Keratinocyte (primary cell): ENCODE results near the gene SDR39U1. TPM values are rescaled to one million over a fixed set of nuclear protein-coding genes. Genes with fewer than 3 reads are reported as not detected.

ENCODE experiments used
- DNase-seq: peaks from one replicate; pipeline ENCODE4 v3.0.0-alpha.2; 2011; ENCODE audit warnings: low read depth, missing footprints, low spot score
- FAIRE-seq: peaks from 2 replicates; lab custom pipeline; 2011; peaks lifted over from hg19 to GRCh38; lab: Jason Lieb, UNC
- H2AFZ ChIP-seq: 2 replicates; pipeline ENCODE4 v1.6.0; 2012; ENCODE audit warnings: low read length, control low read depth, inconsistent platforms; ENCODE audit not compliant: control insufficient read depth
- H3K27ac ChIP-seq: 2 replicates; pipeline ENCODE4 v1.5.1; 2011; ENCODE audit warnings: low read length; ENCODE audit not compliant: control insufficient read depth, insufficient read depth
- H3K27me3 ChIP-seq: 3 replicates; pipeline ENCODE4 v1.6.0; 2011; ENCODE audit warnings: low read length; ENCODE audit not compliant: control insufficient read depth, insufficient read depth; ENCODE audit errors: extremely low read depth
- H3K36me3 ChIP-seq, 2 experiments: 2 replicates in 1 of 2; 3 replicates in 1 of 2; pipeline ENCODE4 v1.5.1; 2011; ENCODE audit warnings: low read length in 2 of 2, mild to moderate bottlenecking in 1 of 2; ENCODE audit not compliant: control insufficient read depth in 2 of 2, insufficient read depth in 2 of 2; ENCODE audit errors: extremely low read depth in 1 of 2
- H3K4me1 ChIP-seq: 3 replicates; pipeline ENCODE4 v1.5.1; 2011; ENCODE audit warnings: low read length; ENCODE audit not compliant: control insufficient read depth, insufficient read depth; ENCODE audit errors: extremely low read depth
- H3K4me2 ChIP-seq: 3 replicates; pipeline ENCODE4 v1.6.0; 2011; ENCODE audit warnings: low read depth, low read length; ENCODE audit not compliant: control insufficient read depth, insufficient read depth; ENCODE audit errors: extremely low read depth
- H3K4me3 ChIP-seq, 3 experiments: fragments of 200-600 bp in 1 of 3; sonication (generic) in 1 of 3; 2 replicates in 2 of 3; 3 replicates in 1 of 3; pipeline ENCODE4 v1.5.1; 2011 to 2016; ENCODE audit warnings: low read length in 3 of 3, mild to moderate bottlenecking in 3 of 3, control low read depth in 2 of 3, inconsistent platforms in 1 of 3, low read depth in 1 of 3, mixed read lengths in 1 of 3, mixed run types in 1 of 3, moderate library complexity in 1 of 3; ENCODE audit not compliant: control insufficient read depth in 2 of 3, insufficient read depth in 2 of 3; ENCODE audit errors: extremely low read depth in 1 of 3
- H3K79me2 ChIP-seq: 2 replicates; pipeline ENCODE4 v1.6.0; 2012; ENCODE audit warnings: low read length; ENCODE audit not compliant: control insufficient read depth, insufficient read depth
- H3K9ac ChIP-seq: 3 replicates; pipeline ENCODE4 v1.6.0; 2011; ENCODE audit warnings: low read length; ENCODE audit not compliant: control insufficient read depth, insufficient read depth; ENCODE audit errors: extremely low read depth
- H3K9me1 ChIP-seq: 3 replicates; pipeline ENCODE4 v1.6.0; 2011; ENCODE audit warnings: low read length; ENCODE audit not compliant: control insufficient read depth, insufficient read depth; ENCODE audit errors: extremely low read depth
- H3K9me3 ChIP-seq: 2 replicates; pipeline ENCODE4 v1.5.1; 2012; ENCODE audit warnings: low read depth, low read length; ENCODE audit not compliant: control insufficient read depth
- H4K20me1 ChIP-seq: 3 replicates; pipeline ENCODE4 v1.6.0; 2011; ENCODE audit warnings: low read length; ENCODE audit not compliant: control insufficient read depth, insufficient read depth; ENCODE audit errors: extremely low read depth
- CTCF ChIP-seq, 3 experiments: IDR thresholded peaks in 1 of 3; conservative IDR thresholded peaks in 1 of 3; optimal IDR thresholded peaks in 1 of 3; 2 replicates in 2 of 3; 3 replicates in 1 of 3; pipeline versions ENCODE3 to v1.5.1; 2011; ENCODE audit warnings: low read length in 3 of 3, mild to moderate bottlenecking in 3 of 3, moderate library complexity in 2 of 3, control low read depth in 1 of 3, inconsistent platforms in 1 of 3; ENCODE audit not compliant: insufficient read depth in 2 of 3; ENCODE audit errors: extremely low read depth in 1 of 3
- EZH2 ChIP-seq: IDR thresholded peaks from one replicate; pipeline ENCODE4 v1.6.1; 2012; ENCODE audit warnings: inconsistent platforms, mild to moderate bottlenecking, low read length, moderate library complexity
- dilution Hi-C: fragments of 300-500 bp; cut with MboI; formaldehyde crosslinking; loops from one replicate; pipeline ENCODE4 v1.7.0; 2020; ENCODE audit warnings: low sequenced_read_pairs; ENCODE audit not compliant: extremely low pct_ligation_motif_present
- polyA plus RNA-seq, 5 experiments: library from polyadenylated mRNA; depleted of rRNA in 3 of 5; stranded (reverse) in 3 of 5; stranded (forward) in 1 of 5; unstranded in 1 of 5; fragments of >200 nt; gene quantifications; 1 replicate in 1 of 5; 2 replicates in 3 of 5; 3 replicates in 1 of 5; pipeline versions ENCODE4 v1.2.1 to v1.2.3, GENCODE V29; 2011 to 2012; ENCODE audit warnings: missing spikeins in 2 of 5, low read depth in 1 of 5, low replicate concordance in 1 of 5

Gene SDR39U1
- polyA plus RNA-seq, 1 donor (not counting 4 experiments of a cell fraction or from before 2014, with no cell fraction given), result 27.4 TPM

- Histone ChIP-seq H3K27ac (no peak overlapping the region), H3K79me2 (no peaks in the 10 kb centered on the region), H3K4me1 (no peaks in the 10 kb centered on the region), H3K9me3 (no peaks in the 10 kb centered on the region), H3K36me3 (no peaks in the 10 kb centered on the region), H2AFZ (no peak overlapping the region), H3K27me3 (no peaks in the 10 kb centered on the region), H4K20me1 (no peaks in the 10 kb centered on the region), H3K9ac (no peak overlapping the region), H3K4me3 (no peak overlapping the region), H3K9me1 (peaks cover 2% of the 10 kb centered on the region), H3K4me2 (no peak overlapping the region)
- DNase-seq (no peak), FAIRE-seq (no peak)
- TF ChIP-seq CTCF (optimal IDR thresholded peaks at IDR 0.05 in 1 of 3, IDR thresholded peaks at IDR 0.05 in 1 of 3, conservative IDR thresholded peaks at IDR 0.05 in 1 of 3; ENCODE audit: extremely low read depth in 1 of 3, insufficient read depth in 2 of 3, low read length in 3 of 3), result no peak
- TF ChIP-seq EZH2, result no peak
- dilution Hi-C loops, result no loop called here
Measured at GRCh38 chr14:24409192-24409591, 33.4 kb downstream of the SDR39U1 start.

DNA sequence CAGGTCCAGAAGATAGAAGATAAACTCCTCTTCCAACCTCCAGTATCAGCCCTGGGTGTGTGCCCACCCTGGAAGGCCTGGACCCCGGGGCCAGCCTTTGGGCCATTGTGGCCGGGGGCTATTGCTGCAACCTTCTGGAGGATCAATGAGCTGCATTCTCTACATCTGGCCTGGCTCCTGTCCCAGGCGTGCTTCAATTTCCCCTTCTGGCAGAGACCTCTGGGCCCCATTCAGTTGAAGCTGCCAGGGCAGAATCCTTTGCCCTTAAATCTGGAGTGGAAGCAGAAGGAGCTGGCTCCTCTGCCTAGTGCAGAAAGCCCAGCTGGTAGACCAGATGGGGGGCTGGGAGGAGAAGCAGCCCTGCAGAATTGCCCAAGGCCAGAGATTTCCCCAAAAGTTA, 33.8 kb downstream of the SDR39U1 start:
- dilution Hi-C loops, result no loop called here
- H3K4me1 ChIP-seq, result no peaks in the 10 kb centered on the region
- H3K79me2 ChIP-seq, result no peaks in the 10 kb centered on the region
- no peak overlapping the region for H3K9ac ChIP-seq
- no peak overlapping the region for H3K4me2 ChIP-seq
- peaks cover 2% of the 10 kb centered on the region for H3K9me1 ChIP-seq
- no peaks in the 10 kb centered on the region for H3K9me3 ChIP-seq
- no peaks in the 10 kb centered on the region for H4K20me1 ChIP-seq
- no peak overlapping the region for H3K4me3 ChIP-seq
- no peaks in the 10 kb centered on the region for H3K36me3 ChIP-seq
- no peaks in the 10 kb centered on the region for H3K27me3 ChIP-seq
- H2AFZ ChIP-seq, result no peak overlapping the region
- FAIRE-seq, result no peak
- H3K27ac ChIP-seq, result no peak overlapping the region
- DNase-seq, result no peak
- TF ChIP-seq CTCF (optimal IDR thresholded peaks at IDR 0.05 in 1 of 3, IDR thresholded peaks at IDR 0.05 in 1 of 3, conservative IDR thresholded peaks at IDR 0.05 in 1 of 3; ENCODE audit: extremely low read depth in 1 of 3, insufficient read depth in 2 of 3, low read length in 3 of 3), result no peak
- TF ChIP-seq EZH2, result no peak
